NB4 (cell line): Measurements from ENCODE around the gene JAK3.

ENCODE experiments used
- DNase-seq: peaks from one replicate; pipeline ENCODE4 v3.0.0; 2010; ENCODE audit warnings: low read depth
- H3K4me3 ChIP-seq: one replicate; pipeline ENCODE4 v1.5.1; 2011; ENCODE audit warnings: mild to moderate bottlenecking, low read depth, low read length, moderate library complexity
- MYC ChIP-seq: IDR thresholded peaks from 2 replicates; pipeline ENCODE4 v1.6.1; 2011; ENCODE audit warnings: low read depth, low read length
- POLR2A ChIP-seq: IDR thresholded peaks from 2 replicates; pipeline ENCODE4 v1.6.1; 2011; ENCODE audit warnings: mild to moderate bottlenecking; ENCODE audit not compliant: insufficient read length; ENCODE audit errors: extremely low read depth
- TF ChIP-seq, protein P1 (sequence below): IDR thresholded peaks from 2 replicates; pipeline ENCODE4 v1.6.1; 2011; ENCODE audit warnings: low read depth, low read length
- TF ChIP-seq, protein P2 (sequence below): IDR thresholded peaks from one replicate; pipeline ENCODE4 v1.5.1; 2012; ENCODE audit warnings: low read depth, low read length

JAK3 gene

DNA sequence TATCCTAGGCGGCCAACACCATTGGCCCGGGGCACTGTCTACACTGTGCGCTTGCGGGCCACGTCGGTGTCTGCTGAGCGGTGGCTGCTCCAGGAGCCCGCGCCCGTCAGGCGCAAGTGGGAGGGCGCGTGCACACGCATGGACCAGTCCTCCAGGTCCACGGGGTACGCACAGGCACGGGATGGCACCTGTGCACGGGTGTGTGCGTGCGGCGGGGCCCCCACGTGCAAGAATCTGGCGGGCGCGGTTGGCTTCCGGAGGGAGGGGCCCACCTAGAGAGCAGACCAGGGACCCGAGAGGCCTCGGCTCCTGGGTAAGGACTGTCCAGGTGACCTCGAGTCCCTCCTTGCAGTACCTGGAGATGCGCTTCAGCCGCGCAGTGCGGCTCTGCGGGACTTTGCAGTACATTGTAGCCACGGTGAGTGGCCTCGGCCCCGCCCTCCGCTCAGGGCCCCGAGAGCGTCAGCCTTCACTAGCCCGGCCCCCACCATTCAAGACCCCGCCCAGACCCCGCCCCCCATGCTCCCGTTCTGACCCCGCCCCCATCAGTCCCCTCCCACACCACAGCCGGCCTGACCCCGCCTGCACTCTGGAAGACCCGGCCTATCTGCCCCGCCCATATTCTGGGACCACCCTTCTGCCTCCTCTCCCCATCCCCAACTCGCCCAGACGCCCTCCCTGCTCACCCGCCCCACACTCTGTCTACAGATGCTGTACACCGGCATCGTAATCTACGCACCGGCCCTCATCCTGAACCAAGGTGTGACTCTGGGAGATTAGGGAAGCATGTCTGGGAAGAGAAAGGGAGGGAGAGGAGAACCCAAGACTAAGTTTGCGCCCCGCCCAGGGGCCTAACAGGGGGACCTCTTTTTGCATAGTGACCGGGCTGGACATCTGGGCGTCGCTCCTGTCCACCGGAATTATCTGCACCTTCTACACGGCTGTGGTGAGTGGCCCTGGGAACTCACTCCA is 26.3 kb upstream of the JAK3 start:
- H3K4me3 ChIP-seq = no peak overlapping the region
- TF ChIP-seq MYC (no peak), POLR2A (no peak)
- TF ChIP-seq, protein P1, sequence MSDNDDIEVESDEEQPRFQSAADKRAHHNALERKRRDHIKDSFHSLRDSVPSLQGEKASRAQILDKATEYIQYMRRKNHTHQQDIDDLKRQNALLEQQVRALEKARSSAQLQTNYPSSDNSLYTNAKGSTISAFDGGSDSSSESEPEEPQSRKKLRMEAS = no peak
- TF ChIP-seq, protein P2, sequence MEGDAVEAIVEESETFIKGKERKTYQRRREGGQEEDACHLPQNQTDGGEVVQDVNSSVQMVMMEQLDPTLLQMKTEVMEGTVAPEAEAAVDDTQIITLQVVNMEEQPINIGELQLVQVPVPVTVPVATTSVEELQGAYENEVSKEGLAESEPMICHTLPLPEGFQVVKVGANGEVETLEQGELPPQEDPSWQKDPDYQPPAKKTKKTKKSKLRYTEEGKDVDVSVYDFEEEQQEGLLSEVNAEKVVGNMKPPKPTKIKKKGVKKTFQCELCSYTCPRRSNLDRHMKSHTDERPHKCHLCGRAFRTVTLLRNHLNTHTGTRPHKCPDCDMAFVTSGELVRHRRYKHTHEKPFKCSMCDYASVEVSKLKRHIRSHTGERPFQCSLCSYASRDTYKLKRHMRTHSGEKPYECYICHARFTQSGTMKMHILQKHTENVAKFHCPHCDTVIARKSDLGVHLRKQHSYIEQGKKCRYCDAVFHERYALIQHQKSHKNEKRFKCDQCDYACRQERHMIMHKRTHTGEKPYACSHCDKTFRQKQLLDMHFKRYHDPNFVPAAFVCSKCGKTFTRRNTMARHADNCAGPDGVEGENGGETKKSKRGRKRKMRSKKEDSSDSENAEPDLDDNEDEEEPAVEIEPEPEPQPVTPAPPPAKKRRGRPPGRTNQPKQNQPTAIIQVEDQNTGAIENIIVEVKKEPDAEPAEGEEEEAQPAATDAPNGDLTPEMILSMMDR = no peak
- DNase-seq = peak; percentile 39

DNA sequence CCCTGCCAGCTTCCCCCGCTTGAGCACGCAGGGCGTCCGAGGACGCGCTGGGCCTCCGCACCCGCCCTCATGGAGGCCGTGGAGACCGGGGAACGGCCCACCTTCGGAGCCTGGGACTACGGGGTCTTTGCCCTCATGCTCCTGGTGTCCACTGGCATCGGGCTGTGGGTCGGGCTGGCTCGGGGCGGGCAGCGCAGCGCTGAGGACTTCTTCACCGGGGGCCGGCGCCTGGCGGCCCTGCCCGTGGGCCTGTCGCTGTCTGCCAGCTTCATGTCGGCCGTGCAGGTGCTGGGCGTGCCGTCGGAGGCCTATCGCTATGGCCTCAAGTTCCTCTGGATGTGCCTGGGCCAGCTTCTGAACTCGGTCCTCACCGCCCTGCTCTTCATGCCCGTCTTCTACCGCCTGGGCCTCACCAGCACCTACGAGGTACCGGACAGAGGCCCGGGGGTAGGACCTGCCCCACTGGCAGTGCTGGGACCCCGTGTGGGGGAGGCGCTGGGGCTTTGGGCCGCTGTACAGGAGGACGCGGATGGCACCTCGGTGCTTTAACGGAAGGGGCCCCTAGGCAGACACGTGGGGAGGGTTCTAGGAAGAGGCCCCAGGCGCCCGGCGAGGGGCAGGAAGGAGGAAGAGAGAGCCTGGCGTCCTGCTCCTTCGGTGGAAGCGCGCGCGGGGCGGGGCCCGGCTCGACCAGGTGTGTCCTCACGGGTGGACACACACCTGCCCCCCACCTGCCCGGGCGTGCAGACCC is 24.6 kb upstream of the JAK3 start:
- DNase-seq = peak; percentile 32
- H3K4me3 ChIP-seq = no peak overlapping the region
- TF ChIP-seq POLR2A = no peak
- TF ChIP-seq MYC = no peak
- TF ChIP-seq, protein P1 = no peak
- TF ChIP-seq, protein P2 = no peak

DNA sequence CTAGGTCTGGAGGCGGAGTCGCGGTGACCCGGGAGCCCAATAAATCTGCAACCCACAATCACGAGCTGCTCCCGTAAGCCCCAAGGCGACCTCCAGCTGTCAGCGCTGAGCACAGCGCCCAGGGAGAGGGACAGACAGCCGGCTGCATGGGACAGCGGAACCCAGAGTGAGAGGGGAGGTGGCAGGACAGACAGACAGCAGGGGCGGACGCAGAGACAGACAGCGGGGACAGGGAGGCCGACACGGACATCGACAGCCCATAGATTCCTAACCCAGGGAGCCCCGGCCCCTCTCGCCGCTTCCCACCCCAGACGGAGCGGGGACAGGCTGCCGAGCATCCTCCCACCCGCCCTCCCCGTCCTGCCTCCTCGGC is 24.1 kb upstream of the JAK3 start, which contains the start of gene SLC5A5:
SLC5A5 (plus strand) TSS at position 68 of the 373 bp plus-strand sequence. CDS start 375 bp downstream, outside the sequence.
- H3K4me3 ChIP-seq = no peak within 1 kb of the TSS
- no peak for TF ChIP-seq MYC
- TF ChIP-seq POLR2A = no peak
- TF ChIP-seq, protein P2 = peak; percentile 1
- TF ChIP-seq, protein P1 = no peak
- DNase-seq = peak; percentile 74

DNA sequence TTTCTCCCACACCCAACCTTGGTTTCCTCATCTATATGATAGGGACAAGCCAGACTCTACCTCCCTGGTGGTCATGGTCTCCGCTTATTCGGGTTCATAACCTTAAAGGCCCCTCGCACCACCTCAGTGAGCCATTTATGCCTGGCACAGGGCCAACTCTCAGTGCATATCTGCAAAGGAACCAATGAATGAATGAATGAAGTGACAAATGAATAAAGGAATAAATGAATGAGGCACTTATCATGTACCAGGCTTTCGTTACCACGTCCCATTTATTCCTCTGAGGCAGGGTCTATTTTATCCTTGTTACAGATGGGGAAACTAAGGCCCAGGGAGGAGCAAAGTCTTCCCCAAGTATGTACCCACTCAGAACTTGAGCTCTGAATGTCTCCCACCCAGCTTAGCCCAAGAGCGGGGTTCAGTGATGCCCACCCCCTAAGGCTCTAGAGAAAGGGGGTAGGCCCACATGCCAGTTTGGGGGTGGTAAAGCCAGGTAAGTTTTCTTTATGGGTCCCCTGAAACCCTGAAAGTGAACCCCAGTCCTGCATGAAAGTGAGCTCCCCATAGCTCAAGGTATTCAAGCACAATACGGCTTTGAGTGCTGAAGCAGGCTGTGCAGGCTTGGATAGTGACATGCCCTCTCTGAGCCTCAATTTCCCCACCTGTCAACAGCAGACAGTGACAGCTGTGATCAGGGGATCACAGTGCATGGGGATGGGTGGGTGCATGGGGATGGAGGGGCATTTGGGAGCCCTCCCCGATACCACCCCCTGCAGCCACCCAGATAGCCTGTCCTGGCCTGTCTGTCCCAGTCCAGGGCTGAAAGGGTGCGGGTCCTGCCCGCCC is 23.5 kb upstream of the JAK3 start:
- H3K4me3 ChIP-seq = no peak overlapping the region
- DNase-seq = no peak
- TF ChIP-seq, protein P2 = no peak
- TF ChIP-seq MYC (no peak), POLR2A (no peak)
- TF ChIP-seq, protein P1 = no peak

DNA sequence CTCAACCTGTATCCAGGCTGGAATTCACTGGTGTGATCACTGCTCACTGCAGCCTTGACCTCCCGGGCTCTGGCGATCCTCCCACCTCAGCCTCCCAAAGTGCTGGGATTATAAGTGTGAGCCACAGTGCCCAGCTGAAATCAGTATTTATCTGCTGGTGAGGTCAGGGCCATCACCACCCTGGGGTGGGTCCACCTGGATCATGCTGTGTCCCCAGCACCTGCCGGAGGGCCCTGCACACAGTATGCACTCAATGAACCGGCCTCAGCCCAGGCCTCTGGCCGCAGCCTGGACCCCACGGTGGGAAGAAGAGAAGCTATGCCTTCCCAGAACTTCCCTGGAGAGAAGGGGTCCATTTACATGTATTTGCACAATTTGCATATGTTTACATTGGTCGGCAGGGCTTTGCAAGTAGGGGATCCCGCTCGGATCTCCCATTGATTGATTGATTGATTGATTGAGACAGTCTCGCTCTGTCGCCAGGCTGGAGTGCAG is 21.4 kb upstream of the JAK3 start:
- DNase-seq = no peak
- no peak overlapping the region for H3K4me3 ChIP-seq
- no peak for TF ChIP-seq POLR2A
- TF ChIP-seq, protein P2 = no peak
- TF ChIP-seq, protein P1 = no peak
- TF ChIP-seq MYC = no peak
